Choroid plexus epithelial cell (primary cell): ENCODE data around the gene ATL3.
"Not testable (repeated sequence)": the region's sequence is repeated elsewhere in the genome, so short reads cannot be mapped to it uniquely, and the experiment has no call there.

ENCODE experiments used
- DNase-seq: peaks from one replicate; pipeline ENCODE4 v3.0.0-alpha.2; 2010; ENCODE audit warnings: low read depth
- H3K4me3 ChIP-seq: 2 replicates; pipeline ENCODE4 v1.5.1; 2011; ENCODE audit warnings: low read depth, mild to moderate bottlenecking, control low read depth, low read length, moderate library complexity
- CTCF ChIP-seq: conservative IDR thresholded peaks from 2 replicates; pipeline ENCODE4 v1.5.1; 2011; ENCODE audit warnings: low read depth, mild to moderate bottlenecking, control low read depth, inconsistent platforms, low read length, moderate library complexity

The ATL3 gene

GRCh38 chr11:63603180-63603518 lies 68.0 kb downstream of the ATL3 start:
- TF ChIP-seq CTCF: no peak
- DNase-seq: peak; percentile 40
- no peak overlapping the region for H3K4me3 ChIP-seq

GRCh38 chr11:63602290-63603179 lies 68.6 kb downstream of the ATL3 start:
- H3K4me3 ChIP-seq: not testable (repeated sequence)
- DNase-seq: peak; percentile 86

GRCh38 chr11:63599211-63600122 lies 71.7 kb downstream of the ATL3 start:
- peak; percentile 76 for DNase-seq
- TF ChIP-seq CTCF: no peak
- no peak overlapping the region for H3K4me3 ChIP-seq

- H3K4me3 ChIP-seq: no peak overlapping the region
- DNase-seq: no peak
- TF ChIP-seq CTCF: no peak
Observed at GRCh38 chr11:63598556-63598955, 72.6 kb downstream of the ATL3 start.

- no peak overlapping the region for H3K4me3 ChIP-seq
- DNase-seq: peak; percentile 71
- no peak for TF ChIP-seq CTCF
Observed at GRCh38 chr11:63595296-63595695, 75.9 kb downstream of the ATL3 start.

- H3K4me3 ChIP-seq: no peak overlapping the region
- TF ChIP-seq CTCF: peak; percentile 94
- DNase-seq: peak; percentile 77
Observed at GRCh38 chr11:63592975-63593395, 78.2 kb downstream of the ATL3 start.

GRCh38 chr11:63590024-63590788 lies 81.0 kb downstream of the ATL3 start:
- DNase-seq: no peak
- no peak overlapping the region for H3K4me3 ChIP-seq
- TF ChIP-seq CTCF: no peak
